HEK293 (cell line): ENCODE results near the gene TATDN2.

ENCODE experiments used
- CTCF ChIA-PET: fragments of 350-600 bp; formaldehyde crosslinking; extraction: SDS; loops from one replicate; lab custom pipeline; 2021; ENCODE audit warnings: antibody characterized with exemption; lab: Yijun Ruan, JAX
- POLR2A ChIA-PET: fragments of 300-600 bp; formaldehyde crosslinking; extraction: SDS; loops from one replicate; lab custom pipeline; 2020; ENCODE audit warnings: antibody characterized with exemption, inconsistent platforms; lab: Yijun Ruan, JAX
- H3K27ac ChIP-seq: fragments of 200-500 bp; sonication (Bioruptor generic); 2 replicates; pipeline ENCODE4 v1.5.1; 2014; ENCODE audit warnings: low read depth, low read length, control low read depth, inconsistent platforms; ENCODE audit errors: extremely low read depth
- H3K36me3 ChIP-seq, 2 experiments: fragments of 200-500 bp in 1 of 2; sonication (Bioruptor generic) in 1 of 2; 1 replicate in 1 of 2; 2 replicates in 1 of 2; pipeline ENCODE4 v1.5.1; 2014 to 2017; ENCODE audit warnings: inconsistent platforms in 2 of 2, low read length in 2 of 2; ENCODE audit not compliant: control insufficient read depth in 2 of 2, insufficient read depth in 1 of 2
- H3K4me1 ChIP-seq: fragments of 200-500 bp; sonication (Bioruptor generic); 2 replicates; pipeline ENCODE4 v1.5.1; 2014; ENCODE audit warnings: mild to moderate bottlenecking, low read length, inconsistent platforms; ENCODE audit not compliant: control insufficient read depth, insufficient read depth
- H3K4me3 ChIP-seq: 2 replicates; pipeline ENCODE4 v1.5.1; 2011; ENCODE audit warnings: low read depth, mild to moderate bottlenecking, control low read depth, low read length, moderate library complexity
- H3K9me3 ChIP-seq: fragments of 200-500 bp; sonication (Bioruptor generic); 2 replicates; pipeline ENCODE4 v1.5.1; 2014; ENCODE audit warnings: low read depth, low read length, inconsistent platforms; ENCODE audit not compliant: control insufficient read depth, insufficient read depth
- GFI1B ChIP-seq: fragments of 450-650 bp; formaldehyde crosslinking; IDR thresholded peaks from 2 replicates; pipeline ENCODE4 v1.5.1; 2016; ENCODE audit warnings: missing biosample characterization, missing genetic modification characterization
- HOXD13 ChIP-seq: sonication (generic); formaldehyde crosslinking; IDR thresholded peaks from 2 replicates; pipeline ENCODE4 v1.8.0; 2022; ENCODE audit warnings: missing genetic modification reagents, borderline replicate concordance
- KLF8 ChIP-seq: fragments of 450-650 bp; formaldehyde crosslinking; IDR thresholded peaks from 2 replicates; pipeline ENCODE4 v1.5.1; 2016; ENCODE audit warnings: missing biosample characterization, missing genetic modification characterization
- OSR2 ChIP-seq: fragments of 450-650 bp; formaldehyde crosslinking; IDR thresholded peaks from 2 replicates; pipeline ENCODE4 v1.5.1; 2016; ENCODE audit warnings: missing biosample characterization, missing genetic modification characterization
- REPIN1 ChIP-seq: fragments of 450-650 bp; formaldehyde crosslinking; IDR thresholded peaks from 2 replicates; pipeline ENCODE4 v1.5.1; 2017; ENCODE audit warnings: missing biosample characterization, missing genetic modification characterization, low read depth
- SCRT1 ChIP-seq: fragments of 450-650 bp; formaldehyde crosslinking; IDR thresholded peaks from 2 replicates; pipeline ENCODE4 v1.5.1; 2016; ENCODE audit warnings: missing biosample characterization, missing genetic modification characterization, borderline replicate concordance
- SETDB1 ChIP-seq: IDR thresholded peaks from one replicate; pipeline ENCODE4 v1.6.1; 2017; ENCODE audit warnings: mild to moderate bottlenecking, low read length, moderate library complexity, mixed read lengths; ENCODE audit not compliant: insufficient read length
- ZBTB44 ChIP-seq: fragments of 450-650 bp; IDR thresholded peaks from 2 replicates; pipeline ENCODE4 v1.5.1; 2018; ENCODE audit warnings: missing biosample characterization, mild to moderate bottlenecking, missing genetic modification characterization
- ZNF169 ChIP-seq: fragments of 450-650 bp; formaldehyde crosslinking; IDR thresholded peaks from 2 replicates; pipeline ENCODE4 v1.5.1; 2016; ENCODE audit warnings: missing biosample characterization, missing genetic modification characterization
- ZNF223 ChIP-seq: fragments of 450-650 bp; formaldehyde crosslinking; IDR thresholded peaks from 2 replicates; pipeline ENCODE4 v1.5.1; 2016; ENCODE audit warnings: missing biosample characterization, missing genetic modification characterization
- ZNF23 ChIP-seq: fragments of 450-650 bp; formaldehyde crosslinking; IDR thresholded peaks from 2 replicates; pipeline ENCODE4 v1.5.1; 2016; ENCODE audit warnings: missing biosample characterization, missing genetic modification characterization, borderline replicate concordance
- ZNF341 ChIP-seq: fragments of 450-650 bp; formaldehyde crosslinking; IDR thresholded peaks from 2 replicates; pipeline ENCODE4; 2016; ENCODE audit warnings: low read depth, missing biosample characterization, missing genetic modification characterization
- ZNF514 ChIP-seq: fragments of 450-650 bp; formaldehyde crosslinking; IDR thresholded peaks from 2 replicates; pipeline ENCODE4 v1.5.1; 2016; ENCODE audit warnings: missing biosample characterization, missing genetic modification characterization
- ZNF529 ChIP-seq: fragments of 450-650 bp; formaldehyde crosslinking; IDR thresholded peaks from 2 replicates; pipeline ENCODE4 v1.5.1; 2017; ENCODE audit warnings: missing genetic modification characterization, missing biosample characterization; ENCODE audit not compliant: insufficient replicate concordance
- ZNF555 ChIP-seq: fragments of 450-650 bp; formaldehyde crosslinking; conservative IDR thresholded peaks from 2 replicates; pipeline ENCODE4 v1.5.1; 2017; ENCODE audit warnings: missing biosample characterization, mild to moderate bottlenecking, missing genetic modification characterization, inconsistent platforms
- ZNF585B ChIP-seq: fragments of 450-650 bp; formaldehyde crosslinking; IDR thresholded peaks from 2 replicates; pipeline ENCODE4 v1.5.1; 2016; ENCODE audit warnings: missing biosample characterization, missing genetic modification characterization
- ZNF610 ChIP-seq: fragments of 450-650 bp; formaldehyde crosslinking; IDR thresholded peaks from 2 replicates; pipeline ENCODE4 v1.5.1; 2016; ENCODE audit warnings: missing biosample characterization, missing genetic modification characterization, borderline replicate concordance
- ZNF621 ChIP-seq: fragments of 450-650 bp; formaldehyde crosslinking; IDR thresholded peaks from 2 replicates; pipeline ENCODE4 v1.5.1; 2017; ENCODE audit warnings: missing biosample characterization, missing genetic modification characterization
- ZNF792 ChIP-seq: fragments of 450-650 bp; formaldehyde crosslinking; IDR thresholded peaks from 2 replicates; pipeline ENCODE4 v1.5.1; 2016; ENCODE audit warnings: missing biosample characterization, missing genetic modification characterization
- ZNF830 ChIP-seq: fragments of 450-650 bp; IDR thresholded peaks from 2 replicates; pipeline ENCODE4 v1.5.0; 2018; ENCODE audit warnings: missing biosample characterization, missing genetic modification characterization, low read depth, mild to moderate bottlenecking, moderate library complexity
- ZNF837 ChIP-seq: fragments of 450-650 bp; formaldehyde crosslinking; IDR thresholded peaks from 2 replicates; pipeline ENCODE4 v1.5.1; 2016; ENCODE audit warnings: missing biosample characterization, missing genetic modification characterization
- ZNF843 ChIP-seq: fragments of 450-650 bp; formaldehyde crosslinking; IDR thresholded peaks from 2 replicates; pipeline ENCODE4 v1.5.1; 2016; ENCODE audit warnings: missing biosample characterization, missing genetic modification characterization
- ZSCAN23 ChIP-seq: fragments of 450-650 bp; formaldehyde crosslinking; IDR thresholded peaks from 2 replicates; pipeline ENCODE4 v1.5.1; 2016; ENCODE audit warnings: missing biosample characterization, missing genetic modification characterization
- TF ChIP-seq, protein P1 (sequence below): fragments of 450-650 bp; formaldehyde crosslinking; IDR thresholded peaks from 2 replicates; pipeline ENCODE4 v1.5.0; 2017; ENCODE audit warnings: missing biosample characterization, missing genetic modification characterization, borderline replicate concordance
- TF ChIP-seq, protein P2 (sequence below): fragments of 450-650 bp; formaldehyde crosslinking; conservative IDR thresholded peaks from 2 replicates; pipeline ENCODE4 v1.5.1; 2016; ENCODE audit warnings: low read depth, missing biosample characterization, missing genetic modification characterization

The TATDN2 gene

DNA sequence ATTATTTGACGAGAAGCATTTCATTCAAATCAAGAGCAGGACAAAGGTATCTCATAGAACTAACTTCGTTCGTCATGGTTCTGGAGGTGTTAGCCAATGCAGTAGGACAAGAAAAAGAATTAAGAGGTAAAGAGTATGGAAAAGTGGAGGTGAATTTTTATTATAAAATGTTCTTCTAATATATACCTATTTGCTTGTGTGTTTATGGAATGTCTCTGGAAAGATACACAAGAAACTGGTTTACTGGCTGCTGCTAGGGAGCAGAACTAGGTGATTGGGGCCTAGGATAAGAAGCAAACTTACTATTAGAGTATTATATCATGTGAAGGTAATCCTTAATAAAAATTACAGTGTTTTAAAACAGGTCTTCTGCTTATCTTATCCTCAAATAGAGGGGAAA lies 30.9 kb upstream of the TATDN2 start:
- no peaks in the 10 kb centered on the region for H3K4me1 ChIP-seq
- H3K4me3 ChIP-seq: no peak overlapping the region
- POLR2A ChIA-PET: no interaction called here
- CTCF ChIA-PET: no interaction called here
- H3K27ac ChIP-seq: no peak overlapping the region
- no peak for TF ChIP-seq ZNF610
- TF ChIP-seq ZNF223: no peak
- TF ChIP-seq, protein P1, sequence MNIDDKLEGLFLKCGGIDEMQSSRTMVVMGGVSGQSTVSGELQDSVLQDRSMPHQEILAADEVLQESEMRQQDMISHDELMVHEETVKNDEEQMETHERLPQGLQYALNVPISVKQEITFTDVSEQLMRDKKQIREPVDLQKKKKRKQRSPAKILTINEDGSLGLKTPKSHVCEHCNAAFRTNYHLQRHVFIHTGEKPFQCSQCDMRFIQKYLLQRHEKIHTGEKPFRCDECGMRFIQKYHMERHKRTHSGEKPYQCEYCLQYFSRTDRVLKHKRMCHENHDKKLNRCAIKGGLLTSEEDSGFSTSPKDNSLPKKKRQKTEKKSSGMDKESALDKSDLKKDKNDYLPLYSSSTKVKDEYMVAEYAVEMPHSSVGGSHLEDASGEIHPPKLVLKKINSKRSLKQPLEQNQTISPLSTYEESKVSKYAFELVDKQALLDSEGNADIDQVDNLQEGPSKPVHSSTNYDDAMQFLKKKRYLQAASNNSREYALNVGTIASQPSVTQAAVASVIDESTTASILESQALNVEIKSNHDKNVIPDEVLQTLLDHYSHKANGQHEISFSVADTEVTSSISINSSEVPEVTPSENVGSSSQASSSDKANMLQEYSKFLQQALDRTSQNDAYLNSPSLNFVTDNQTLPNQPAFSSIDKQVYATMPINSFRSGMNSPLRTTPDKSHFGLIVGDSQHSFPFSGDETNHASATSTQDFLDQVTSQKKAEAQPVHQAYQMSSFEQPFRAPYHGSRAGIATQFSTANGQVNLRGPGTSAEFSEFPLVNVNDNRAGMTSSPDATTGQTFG (tag by site-specific recombination): no peak
- TF ChIP-seq ZSCAN23: no peak
- no peak for TF ChIP-seq SCRT1 (tag by site-specific recombination)
- peak; percentile 66 for TF ChIP-seq SETDB1
- TF ChIP-seq ZNF621 (tag by site-specific recombination): no peak
- TF ChIP-seq, all 188 proteins: peak for 1
- peaks cover 0 to 10% of the 10 kb centered on the region in 2 experiments; a peak in 2 of 3 replicates for H3K36me3 ChIP-seq
- no peaks in the 10 kb centered on the region for H3K9me3 ChIP-seq

GRCh38 chr3:10219737-10220136 lies 28.5 kb upstream of the TATDN2 start:
- Histone ChIP-seq H3K27ac (no peak overlapping the region), H3K4me1 (no peaks in the 10 kb centered on the region), H3K36me3 (peaks cover 0 to 19% of the 10 kb centered on the region in 2 experiments; a peak in 2 of 3 replicates), H3K4me3 (no peak overlapping the region), H3K9me3 (no peaks in the 10 kb centered on the region)
- CTCF ChIA-PET: no interaction called here
- POLR2A ChIA-PET: no interaction called here
- no peak for TF ChIP-seq ZNF341 (tag by site-specific recombination)
- no peak for TF ChIP-seq ZNF514 (tag by site-specific recombination)
- no peak for TF ChIP-seq ZNF223
- TF ChIP-seq, protein P2, sequence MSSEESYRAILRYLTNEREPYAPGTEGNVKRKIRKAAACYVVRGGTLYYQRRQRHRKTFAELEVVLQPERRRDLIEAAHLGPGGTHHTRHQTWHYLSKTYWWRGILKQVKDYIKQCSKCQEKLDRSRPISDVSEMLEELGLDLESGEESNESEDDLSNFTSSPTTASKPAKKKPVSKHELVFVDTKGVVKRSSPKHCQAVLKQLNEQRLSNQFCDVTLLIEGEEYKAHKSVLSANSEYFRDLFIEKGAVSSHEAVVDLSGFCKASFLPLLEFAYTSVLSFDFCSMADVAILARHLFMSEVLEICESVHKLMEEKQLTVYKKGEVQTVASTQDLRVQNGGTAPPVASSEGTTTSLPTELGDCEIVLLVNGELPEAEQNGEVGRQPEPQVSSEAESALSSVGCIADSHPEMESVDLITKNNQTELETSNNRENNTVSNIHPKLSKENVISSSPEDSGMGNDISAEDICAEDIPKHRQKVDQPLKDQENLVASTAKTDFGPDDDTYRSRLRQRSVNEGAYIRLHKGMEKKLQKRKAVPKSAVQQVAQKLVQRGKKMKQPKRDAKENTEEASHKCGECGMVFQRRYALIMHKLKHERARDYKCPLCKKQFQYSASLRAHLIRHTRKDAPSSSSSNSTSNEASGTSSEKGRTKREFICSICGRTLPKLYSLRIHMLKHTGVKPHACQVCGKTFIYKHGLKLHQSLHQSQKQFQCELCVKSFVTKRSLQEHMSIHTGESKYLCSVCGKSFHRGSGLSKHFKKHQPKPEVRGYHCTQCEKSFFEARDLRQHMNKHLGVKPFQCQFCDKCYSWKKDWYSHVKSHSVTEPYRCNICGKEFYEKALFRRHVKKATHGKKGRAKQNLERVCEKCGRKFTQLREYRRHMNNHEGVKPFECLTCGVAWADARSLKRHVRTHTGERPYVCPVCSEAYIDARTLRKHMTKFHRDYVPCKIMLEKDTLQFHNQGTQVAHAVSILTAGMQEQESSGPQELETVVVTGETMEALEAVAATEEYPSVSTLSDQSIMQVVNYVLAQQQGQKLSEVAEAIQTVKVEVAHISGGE (tag by site-specific recombination): no peak
- no peak for TF ChIP-seq ZNF23 (tag by site-specific recombination)
- no peak for TF ChIP-seq REPIN1 (tag by site-specific recombination)
- TF ChIP-seq HOXD13 (CRISPR knock-in tag): no peak
- TF ChIP-seq OSR2 (tag by site-specific recombination): no peak
- no peak for TF ChIP-seq GFI1B (tag by site-specific recombination)
- no peak for TF ChIP-seq ZNF555
- no peak for TF ChIP-seq ZNF585B
- no peak for TF ChIP-seq ZNF792 (tag by site-specific recombination)
- TF ChIP-seq ZNF843 (tag by site-specific recombination): no peak
- no peak for TF ChIP-seq ZNF169 (tag by site-specific recombination)
- TF ChIP-seq ZNF830 (tag by site-specific recombination): no peak
- TF ChIP-seq ZBTB44 (tag by site-specific recombination): no peak
- TF ChIP-seq KLF8 (tag by site-specific recombination): no peak
- no peak for TF ChIP-seq ZNF837 (tag by site-specific recombination)
- TF ChIP-seq ZNF529 (tag by site-specific recombination): no peak
